H1 (cell line): ENCODE results near the gene PGBD5. TPM values are rescaled to one million over a fixed set of nuclear protein-coding genes. Genes with fewer than 3 reads are reported as not detected.

ENCODE experiments used
- CTCF ChIA-PET: fragments of 300-600 bp; sonication (Branson Sonifier 250); formaldehyde crosslinking; loops from one replicate; lab custom pipeline; 2021; ENCODE audit not compliant: partially characterized antibody; lab: Charles Lee
- POLR2A ChIA-PET: fragments of 300-600 bp; sonication (Branson Sonifier 250); formaldehyde crosslinking; loops from one replicate; lab custom pipeline; 2021; ENCODE audit warnings: inconsistent platforms; ENCODE audit not compliant: partially characterized antibody; lab: Charles Lee
- DNase-seq, 2 experiments: peaks; one replicate each; pipeline versions ENCODE4 v3.0.0 to v3.0.0-alpha.2; 2010 to 2022; ENCODE audit warnings: low spot score in 2 of 2, low read depth in 1 of 2, mixed read lengths in 1 of 2
- FAIRE-seq: peaks from 2 replicates; lab custom pipeline; 2011; peaks lifted over from hg19 to GRCh38; lab: Jason Lieb, UNC
- H2AFZ ChIP-seq: 2 replicates; pipeline ENCODE4 v1.8.1; 2012; ENCODE audit warnings: low read length, inconsistent platforms
- H2AK5ac ChIP-seq: 2 replicates; pipeline ENCODE4 v1.6.1; 2013; ENCODE audit warnings: low read depth, low read length
- H2BK120ac ChIP-seq: replicated peaks from 2 replicates; pipeline ENCODE3; 2013; ENCODE audit warnings: low read depth, low read length, inconsistent platforms
- H2BK12ac ChIP-seq: 2 replicates; pipeline ENCODE4 v1.6.1; 2013; ENCODE audit warnings: low read depth, low read length
- H2BK15ac ChIP-seq: 2 replicates; pipeline ENCODE4 v1.6.1; 2013; ENCODE audit warnings: low read length
- H2BK20ac ChIP-seq: 2 replicates; pipeline ENCODE4 v1.6.1; 2013; ENCODE audit warnings: low read length
- H2BK5ac ChIP-seq: 2 replicates; pipeline ENCODE4 v1.6.1; 2013; ENCODE audit warnings: low read depth, low read length
- H3K14ac ChIP-seq: 2 replicates; pipeline ENCODE4 v1.6.1; 2013; ENCODE audit warnings: inconsistent platforms; ENCODE audit not compliant: insufficient read length
- H3K18ac ChIP-seq: 2 replicates; pipeline ENCODE4 v1.6.1; 2013; ENCODE audit warnings: low read length; ENCODE audit errors: extremely low read depth
- H3K23ac ChIP-seq: 2 replicates; pipeline ENCODE4 v1.6.1; 2013; ENCODE audit warnings: inconsistent platforms; ENCODE audit not compliant: insufficient read length
- H3K23me2 ChIP-seq: 2 replicates; pipeline ENCODE4 v1.6.1; 2013; ENCODE audit warnings: low read depth, low read length
- H3K27ac ChIP-seq: 2 replicates; pipeline ENCODE4 v1.6.1; 2011; ENCODE audit warnings: low read depth, low read length, inconsistent platforms
- H3K27me3 ChIP-seq, 4 experiments: replicated peaks in 1 of 4; 1 replicate in 1 of 4; 2 replicates in 3 of 4; pipeline versions ENCODE4 v1.6.1 to v1.8.1; 2011 to 2013; ENCODE audit warnings: low read length in 3 of 4, mild to moderate bottlenecking in 3 of 4, inconsistent platforms in 2 of 4, mixed read lengths in 2 of 4, moderate library complexity in 1 of 4; ENCODE audit not compliant: control insufficient read depth in 3 of 4, insufficient read depth in 3 of 4; ENCODE audit errors: extremely low read depth in 1 of 4
- H3K36me3 ChIP-seq, 4 experiments: 2 replicates each; pipeline versions ENCODE4 v1.6.1 to v1.8.1; 2011 to 2013; ENCODE audit warnings: mild to moderate bottlenecking in 4 of 4, low read length in 3 of 4, moderate library complexity in 2 of 4, control low read depth in 1 of 4, inconsistent platforms in 1 of 4; ENCODE audit not compliant: insufficient read depth in 4 of 4, control insufficient read depth in 2 of 4
- H3K4ac ChIP-seq: replicated peaks from 2 replicates; pipeline ENCODE3; 2013; ENCODE audit warnings: low read length, low read depth, mixed read lengths, inconsistent platforms; ENCODE audit not compliant: insufficient read length
- H3K4me1 ChIP-seq, 4 experiments: replicated peaks in 1 of 4; 1 replicate in 1 of 4; 2 replicates in 3 of 4; pipeline versions ENCODE4 v1.6.1 to v1.8.1; 2011 to 2013; ENCODE audit warnings: low read length in 3 of 4, inconsistent platforms in 2 of 4, mixed read lengths in 1 of 4; ENCODE audit not compliant: insufficient read depth in 4 of 4, control insufficient read depth in 3 of 4
- H3K4me2 ChIP-seq, 2 experiments: 2 replicates each; pipeline versions ENCODE4 v1.6.1 to v1.8.1; 2011 to 2013; ENCODE audit warnings: low read depth in 2 of 2, low read length in 2 of 2, control low read depth in 1 of 2, inconsistent platforms in 1 of 2, mild to moderate bottlenecking in 1 of 2; ENCODE audit not compliant: insufficient read depth in 1 of 2
- H3K4me3 ChIP-seq, 4 experiments: fragments of 200-600, 300-600 bp in 1 of 4; sonication (generic), shearing (Covaris generic), sonication (Bioruptor Twin) in 1 of 4; 2 replicates each; pipeline versions ENCODE4 v1.5.1 to v1.8.1; 2011 to 2016; ENCODE audit warnings: low read length in 4 of 4, low read depth in 3 of 4, control low read depth in 2 of 4, inconsistent platforms in 2 of 4, mild to moderate bottlenecking in 2 of 4, mixed read lengths in 1 of 4, moderate library complexity in 1 of 4; ENCODE audit not compliant: insufficient read depth in 2 of 4; ENCODE audit errors: extremely low read depth in 1 of 4
- H3K56ac ChIP-seq: replicated peaks from 2 replicates; pipeline ENCODE3; 2013; ENCODE audit warnings: low read depth, mild to moderate bottlenecking, mixed read lengths, low read length, inconsistent platforms; ENCODE audit not compliant: insufficient read length
- H3K79me1 ChIP-seq: 2 replicates; pipeline ENCODE4 v1.6.1; 2013; ENCODE audit warnings: low read depth, low read length, control low read depth
- H3K79me2 ChIP-seq, 2 experiments: 2 replicates each; pipeline versions ENCODE4 v1.6.1 to v1.8.1; 2012 to 2013; ENCODE audit warnings: low read length in 2 of 2, mild to moderate bottlenecking in 2 of 2, inconsistent platforms in 1 of 2; ENCODE audit not compliant: insufficient read depth in 2 of 2, control insufficient read depth in 1 of 2
- H3K9ac ChIP-seq, 4 experiments: replicated peaks in 1 of 4; 1 replicate in 1 of 4; 2 replicates in 3 of 4; pipeline versions ENCODE4 v1.6.1 to v1.8.1; 2011 to 2013; ENCODE audit warnings: low read depth in 3 of 4, low read length in 3 of 4, control low read depth in 2 of 4, mild to moderate bottlenecking in 2 of 4, moderate library complexity in 2 of 4, inconsistent platforms in 1 of 4; ENCODE audit errors: extremely low read depth in 1 of 4
- H3K9me3 ChIP-seq, 2 experiments: 2 replicates each; pipeline versions ENCODE4 v1.6.1 to v1.8.1; 2012 to 2013; ENCODE audit warnings: mild to moderate bottlenecking in 2 of 2, moderate library complexity in 2 of 2, control low read depth in 1 of 2, inconsistent platforms in 1 of 2, low read depth in 1 of 2, low read length in 1 of 2, mixed read lengths in 1 of 2; ENCODE audit not compliant: insufficient read depth in 2 of 2
- H4K20me1 ChIP-seq, 2 experiments: replicated peaks in 1 of 2; 2 replicates each; pipeline versions ENCODE3 to v1.8.1; 2011 to 2013; ENCODE audit warnings: inconsistent platforms in 2 of 2, low read length in 2 of 2, mild to moderate bottlenecking in 1 of 2; ENCODE audit not compliant: insufficient read depth in 2 of 2, control insufficient read depth in 1 of 2
- H4K5ac ChIP-seq: 2 replicates; pipeline ENCODE4 v1.6.1; 2013; ENCODE audit warnings: low read length, low read depth, mixed read lengths, inconsistent platforms; ENCODE audit not compliant: insufficient read length
- H4K8ac ChIP-seq: 2 replicates; pipeline ENCODE4 v1.8.0; 2013; ENCODE audit warnings: mild to moderate bottlenecking, moderate library complexity, low read length, inconsistent platforms; ENCODE audit not compliant: insufficient read depth; ENCODE audit errors: extremely low read depth
- H4K91ac ChIP-seq: replicated peaks from 2 replicates; pipeline ENCODE3; 2013; ENCODE audit warnings: low read length, mixed read lengths, inconsistent platforms; ENCODE audit not compliant: insufficient read length
- ATF2 ChIP-seq: IDR thresholded peaks from 2 replicates; pipeline ENCODE4 v1.6.1; 2012; ENCODE audit warnings: low read length, inconsistent platforms
- TBP ChIP-seq: IDR thresholded peaks from 2 replicates; pipeline ENCODE4 v1.6.1; 2011; ENCODE audit warnings: low read depth, low read length, improper control_type of control experiment
- TCF12 ChIP-seq: IDR thresholded peaks from 2 replicates; pipeline ENCODE4 v1.6.1; 2011; ENCODE audit warnings: low read depth, mild to moderate bottlenecking, low read length
- TEAD4 ChIP-seq: IDR thresholded peaks from 2 replicates; pipeline ENCODE4 v1.6.1; 2012; ENCODE audit warnings: low read depth, low read length, inconsistent platforms, mixed read lengths
- whole genome bisulfite sequencing, 2 experiments: shearing (Covaris generic) in 1 of 2; methylation state at CpG; one replicate each; pipeline versions ENCODE4 v1.1.6 to v1.1.7; 2013 to 2015; ENCODE audit warnings: low lambda C conversion rate in 2 of 2, mixed read lengths in 2 of 2, inconsistent platforms in 1 of 2, low coverage in 1 of 2, missing lambda C conversion rate in 1 of 2; ENCODE audit not compliant: insufficient replicate concordance in 2 of 2, insufficient coverage in 1 of 2, insufficient read length in 1 of 2; ENCODE audit errors: extremely low coverage in 1 of 2, missing lambda C conversion rate in 1 of 2; 5-methylcytosine and 5-hydroxymethylcytosine counted together
- polyA plus RNA-seq, 7 experiments: library from polyadenylated mRNA; depleted of rRNA in 3 of 7; stranded (reverse) in 5 of 7; unstranded in 2 of 7; fragments of >200 nt in 5 of 7; fragments of 200-250 nt in 2 of 7; gene quantifications; 1 replicate in 5 of 7; 2 replicates in 1 of 7; 4 replicates in 1 of 7; pipeline versions ENCODE4 v1.2.1 to v1.2.3, GENCODE V29; 2011 to 2013; ENCODE audit warnings: missing spikeins in 2 of 7, mixed read lengths in 2 of 7
- total RNA-seq: library from RNA; stranded (reverse); fragmentation: NEBNext Ultra II Directional; extraction: Animal tissue kit (Norgen Biotek cat#: 25700); gene quantifications from 2 replicates; pipeline ENCODE4 v1.2.1, GENCODE V29; 2021
- TF ChIP-seq, protein P1 (sequence below): IDR thresholded peaks from 2 replicates; pipeline ENCODE4 v1.6.1; 2011; ENCODE audit warnings: low read length, improper control_type of control experiment

PGBD5 gene
- total and polyA plus RNA-seq, 2 of the 8 experiments (the other 6 are each of a cell fraction or from before 2014, with no cell fraction given), result 16.3 to 18.4 TPM

GRCh38 chr1:230320804-230321203, 105.3 kb downstream of the PGBD5 start:
- H2BK15ac ChIP-seq, result no peak overlapping the region
- H3K9me3 ChIP-seq, result no peaks in the 10 kb centered on the region
- ChIA-PET POLR2A (interaction anchor here (0.7 to 0.9 kb wide), 2 partner anchors 33 to 42 kb away, joined by 3 read pairs; no protein-coding TSS in a partner anchor), CTCF (interaction anchor here (1.0 kb wide), 1 partner anchor 345 kb away, joined by 3 read pairs; no protein-coding TSS in a partner anchor)
- no peak overlapping the region for H3K4me2 ChIP-seq
- FAIRE-seq (no peak), DNase-seq (no peak)
- H4K8ac ChIP-seq, result no peak overlapping the region
- no peak overlapping the region for H2BK120ac ChIP-seq
- H2AK5ac ChIP-seq, result no peak overlapping the region
- no peak overlapping the region for H3K56ac ChIP-seq
- H2BK12ac ChIP-seq, result no peak overlapping the region
- peaks cover 5 to 17% (median 10%) of the 10 kb centered on the region in 4 experiments; a peak in 7 of 8 replicates for H3K36me3 ChIP-seq
- no peak overlapping the region for H3K27ac ChIP-seq
- H3K4ac ChIP-seq, result no peak overlapping the region
- no peaks in the 10 kb centered on the region for H4K20me1 ChIP-seq
- no peaks in the 10 kb centered on the region for H3K23me2 ChIP-seq
- WGBS, 2 experiments, result 87% methylated on average over 4 of the region's 4 CpGs; no CpG with 5 or more reads in 1 of the 2 experiments
- no peak overlapping the region for H3K23ac ChIP-seq
- no peak overlapping the region for H2BK20ac ChIP-seq
- no peaks in the 10 kb centered on the region for H3K27me3 ChIP-seq
- H2BK5ac ChIP-seq, result no peak overlapping the region
- no peaks in the 10 kb centered on the region for H3K4me1 ChIP-seq
- H4K91ac ChIP-seq, result no peak overlapping the region
- H3K18ac ChIP-seq, result no peak overlapping the region
- no peak overlapping the region for H4K5ac ChIP-seq
- H3K79me2 ChIP-seq, result no peaks in the 10 kb centered on the region
- no peaks in the 10 kb centered on the region for H3K79me1 ChIP-seq
- H3K9ac ChIP-seq, result no peak overlapping the region
- H2AFZ ChIP-seq, result no peak overlapping the region
- H3K4me3 ChIP-seq, result no peak overlapping the region
- H3K14ac ChIP-seq, result no peak overlapping the region
- TF ChIP-seq ATF2, result no peak
- TF ChIP-seq TCF12, result no peak
- TF ChIP-seq, protein P1, sequence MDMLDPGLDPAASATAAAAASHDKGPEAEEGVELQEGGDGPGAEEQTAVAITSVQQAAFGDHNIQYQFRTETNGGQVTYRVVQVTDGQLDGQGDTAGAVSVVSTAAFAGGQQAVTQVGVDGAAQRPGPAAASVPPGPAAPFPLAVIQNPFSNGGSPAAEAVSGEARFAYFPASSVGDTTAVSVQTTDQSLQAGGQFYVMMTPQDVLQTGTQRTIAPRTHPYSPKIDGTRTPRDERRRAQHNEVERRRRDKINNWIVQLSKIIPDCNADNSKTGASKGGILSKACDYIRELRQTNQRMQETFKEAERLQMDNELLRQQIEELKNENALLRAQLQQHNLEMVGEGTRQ, result no peak
- TF ChIP-seq TEAD4, result no peak
- no peak for TF ChIP-seq TBP
